Astrocyte of the spinal cord (primary cell): Measurements from ENCODE around the gene CCNH.
A peak's percentile ranks its signal among the peaks of the same experiment; 100 is the strongest.

Source experiments
- DNase-seq: peaks from one replicate; pipeline ENCODE4 v3.0.0; 2011; ENCODE audit warnings: low read depth, low spot score
- H3K4me3 ChIP-seq: 2 replicates; pipeline ENCODE4 v1.5.1; 2011; ENCODE audit warnings: low read depth, mild to moderate bottlenecking, low read length, moderate library complexity
- CTCF ChIP-seq: IDR thresholded peaks from 2 replicates; pipeline ENCODE4 v1.5.1; 2012; ENCODE audit warnings: low read depth, mild to moderate bottlenecking, low read length, inconsistent platforms
- in situ Hi-C: cut with HindIII; loops from 2 replicates; pipeline ENCODE4 v1.10.0; 2017; ENCODE audit warnings: low sequenced_read_pairs

CCNH gene

GRCh38 chr5:87361536-87362213 is 51.1 kb downstream of the CCNH start:
- H3K4me3 ChIP-seq = no peak overlapping the region
- no peak for DNase-seq
- in situ Hi-C loops = no loop called here
- no peak for TF ChIP-seq CTCF

- DNase-seq = peak; percentile 39
- no peak for TF ChIP-seq CTCF
- no peak overlapping the region for H3K4me3 ChIP-seq
- in situ Hi-C loops = no loop called here
Observed at GRCh38 chr5:87361031-87361445, 51.7 kb downstream of the CCNH start.

- in situ Hi-C loops = no loop called here
- H3K4me3 ChIP-seq = no peak overlapping the region
- no peak for DNase-seq
- TF ChIP-seq CTCF = no peak
Observed at GRCh38 chr5:87360132-87360531, 52.6 kb downstream of the CCNH start.

- in situ Hi-C loops = no loop called here
Observed at GRCh38 chr5:87359106-87359505, 53.6 kb downstream of the CCNH start.

GRCh38 chr5:87354496-87354895 is 58.2 kb downstream of the CCNH start:
- in situ Hi-C loops = no loop called here
- no peak for TF ChIP-seq CTCF
- no peak overlapping the region for H3K4me3 ChIP-seq
- DNase-seq = no peak

More at GRCh38 chr5:87359106-87359505, 53.6 kb downstream of the CCNH start:
- TF ChIP-seq CTCF = no peak
- no peak for DNase-seq
- H3K4me3 ChIP-seq = no peak overlapping the region

GRCh38 chr5:87347841-87348240 is 64.9 kb downstream of the CCNH start:
- no peak for DNase-seq
- in situ Hi-C loops = no loop called here
- no peak overlapping the region for H3K4me3 ChIP-seq
- no peak for TF ChIP-seq CTCF

GRCh38 chr5:87347272-87347671 is 65.5 kb downstream of the CCNH start:
- DNase-seq = peak; percentile 19
- in situ Hi-C loops = no loop called here
- H3K4me3 ChIP-seq = no peak overlapping the region
- TF ChIP-seq CTCF = no peak
